ENCODE data around the gene SLIT3.

- TF ChIP-seq CTCF (IDR thresholded peaks at IDR 0.05; ENCODE audit: insufficient read depth, low read length, poor library complexity, severe bottlenecking) (no peak), EZH2phosphoT487 (conservative IDR thresholded peaks at IDR 0.05; ENCODE audit: low read length) (no peak)
Observed at GRCh38 chr5:169079697-169080096, 221.2 kb downstream of the SLIT3 start.

Data from SU-DHL-6 (cell line).